Hematopoietic multipotent progenitor cell (in vitro differentiated cells): ENCODE measurements around the gene LRTM2. TPM values are rescaled to one million over a fixed set of nuclear protein-coding genes. Genes with fewer than 3 reads are reported as not detected.

Source experiments
- DNase-seq, 3 donors: peaks; one replicate each; pipeline ENCODE4 v3.0.0-alpha.2; 2011 to 2015; ENCODE audit warnings: low read depth in 2 of 3, low spot score in 2 of 3
- total RNA-seq: library from RNA; depleted of rRNA; stranded (reverse); fragments of >200 nt; gene quantifications from one replicate; pipeline ENCODE4 v1.2.3, GENCODE V29; 2012

LRTM2 gene
- total RNA-seq, 1 donor = under 0.01 TPM

GRCh38 chr12:1827826-1828805, 7.8 kb downstream of the LRTM2 start:
- DNase-seq = no peak

- DNase-seq = no peak
Measured at GRCh38 chr12:1828856-1829255, 8.5 kb downstream of the LRTM2 start.

GRCh38 chr12:1829306-1829900, 9.0 kb downstream of the LRTM2 start:
- DNase-seq = no peak

GRCh38 chr12:1830401-1830845, 10.1 kb downstream of the LRTM2 start:
- DNase-seq = no peak

- peak in 2 of 3 donors; percentile 64 to 71 for DNase-seq
Measured at GRCh38 chr12:1830981-1831963, 10.9 kb downstream of the LRTM2 start.

GRCh38 chr12:1832801-1833595, 12.6 kb downstream of the LRTM2 start:
- DNase-seq = no peak

- DNase-seq = no peak
Measured at GRCh38 chr12:1833596-1834028, 13.2 kb downstream of the LRTM2 start.

GRCh38 chr12:1834186-1834925, 14.0 kb downstream of the LRTM2 start:
- no peak for DNase-seq

GRCh38 chr12:1835211-1836131, 15.1 kb downstream of the LRTM2 start:
- no peak for DNase-seq

- DNase-seq = no peak
Measured at GRCh38 chr12:1836241-1836803, 16.0 kb downstream of the LRTM2 start.

- DNase-seq = no peak
Measured at GRCh38 chr12:1836854-1837421, 16.6 kb downstream of the LRTM2 start.

GRCh38 chr12:1837541-1838204, 17.3 kb downstream of the LRTM2 start:
- DNase-seq = no peak

- DNase-seq = no peak
Measured at GRCh38 chr12:1838205-1838993, 18.0 kb downstream of the LRTM2 start.

- no peak for DNase-seq
Measured at GRCh38 chr12:1838994-1839365, 18.6 kb downstream of the LRTM2 start.

GRCh38 chr12:1839464-1839863, 19.1 kb downstream of the LRTM2 start:
- no peak for DNase-seq
